ENCODE results near the gene SIRT7.

Gene SIRT7

GRCh38 chr17:81917565-81918332 lies at the start of gene SIRT7:
Gene SIRT7, minus strand, starts transcription at chr17:81918176. Its CDS starts 45 bp downstream, at chr17:81918131.
- peak; percentile 46 for DNase-seq

GRCh38 chr17:81967244-81967532 lies 49.2 kb upstream of the SIRT7 start:
- DNase-seq, result no peak

- DNase-seq, result peak; percentile 25
These were observed 48.6 kb upstream of the SIRT7 start for GRCh38 chr17:81966343-81967243.

- DNase-seq, result no peak
These were observed 46.3 kb upstream of the SIRT7 start for GRCh38 chr17:81964081-81964849.

- DNase-seq, result no peak
These were observed 44.8 kb upstream of the SIRT7 start for GRCh38 chr17:81962499-81963441.

GRCh38 chr17:81961521-81962498 lies 43.8 kb upstream of the SIRT7 start:
- DNase-seq, result no peak

- no peak for DNase-seq
These were observed 43.1 kb upstream of the SIRT7 start, which contains the start of gene NOTUM for GRCh38 chr17:81961087-81961511. Gene NOTUM, minus strand, starts transcription at chr17:81961187. Its CDS starts 278 bp downstream, at chr17:81960909.

- no peak for DNase-seq
These were observed 42.4 kb upstream of the SIRT7 start for GRCh38 chr17:81960130-81960958.

- no peak for DNase-seq
These were observed 41.6 kb upstream of the SIRT7 start for GRCh38 chr17:81959362-81960129.

GRCh38 chr17:81958633-81959342 lies 40.8 kb upstream of the SIRT7 start:
- DNase-seq, result no peak

- DNase-seq, result no peak
These were observed 39.9 kb upstream of the SIRT7 start for GRCh38 chr17:81957691-81958432.

GRCh38 chr17:81956607-81957589 lies 38.9 kb upstream of the SIRT7 start:
- no peak for DNase-seq

- no peak for DNase-seq
These were observed 38.0 kb upstream of the SIRT7 start for GRCh38 chr17:81955756-81956544.

GRCh38 chr17:81955058-81955681 lies 37.2 kb upstream of the SIRT7 start:
- no peak for DNase-seq

Data from NCI-H2029 (cell line).